NCI-H2029 treated with DMSO at 0.1 percent for 48 hours (cell line): ENCODE data around the gene NDC1.
"Not testable (repeated sequence)": the region's sequence is repeated elsewhere in the genome, so short reads cannot be mapped to it uniquely, and the experiment has no call there.

ENCODE experiments used
- DNase-seq: peaks from one replicate; lab custom pipeline; 2025; lab: John Stamatoyannopoulos, UW

NDC1 gene

DNA sequence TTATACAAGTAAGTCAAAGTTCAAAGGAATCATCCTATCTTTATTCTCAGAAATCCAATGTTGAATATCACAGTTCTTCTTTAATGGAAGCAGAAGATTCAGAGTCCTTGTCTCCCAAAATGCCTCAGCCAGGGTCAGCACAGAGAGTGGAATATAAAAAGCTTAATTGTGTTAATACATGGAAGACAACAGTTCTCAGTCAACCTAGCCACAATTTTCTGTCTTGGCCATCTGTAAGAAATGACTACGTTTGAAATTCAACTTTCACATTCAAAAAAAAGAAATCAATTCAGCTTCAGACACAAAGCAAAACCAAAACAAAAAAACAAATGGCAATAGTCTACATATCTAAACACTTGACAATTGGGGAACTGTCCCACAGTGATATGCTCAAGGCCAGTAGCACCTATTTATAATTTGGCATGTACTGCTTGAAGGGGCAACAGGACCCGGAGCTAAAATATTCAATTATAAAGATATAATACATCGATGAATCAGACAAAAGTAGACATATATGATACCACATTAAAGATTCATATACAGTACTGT, 71.8 kb downstream of the NDC1 start:
- DNase-seq = no peak

DNA sequence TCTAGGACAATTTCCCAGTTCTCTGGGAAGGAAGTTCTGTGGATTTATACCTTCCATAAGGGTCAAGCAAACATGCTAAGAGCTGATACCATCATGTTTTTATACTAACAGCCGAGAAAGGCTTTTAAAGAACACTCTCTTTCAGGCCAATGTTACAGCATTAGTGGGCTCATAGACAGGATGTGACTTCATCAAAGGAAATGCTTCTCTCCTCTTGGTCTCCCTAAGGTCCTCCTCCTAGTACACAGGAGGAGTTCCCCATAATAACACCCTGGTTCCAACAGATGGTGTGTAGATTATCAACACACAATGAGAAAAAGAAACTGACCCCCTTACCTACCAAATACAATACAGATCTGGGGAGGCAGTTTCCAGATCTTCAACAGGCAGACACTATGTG, 72.4 kb downstream of the NDC1 start:
- DNase-seq = no peak

- no peak for DNase-seq
Observed at GRCh38 chr1:53763911-53764310, 74.2 kb downstream of the NDC1 start.

- DNase-seq = no peak
Observed at GRCh38 chr1:53763461-53763860, 74.6 kb downstream of the NDC1 start.

GRCh38 chr1:53760497-53760896, 77.6 kb downstream of the NDC1 start:
- DNase-seq = not testable (repeated sequence)

- no peak for DNase-seq
Observed at GRCh38 chr1:53755874-53756273, 82.2 kb downstream of the NDC1 start.

- peak; percentile 63 for DNase-seq
Observed at GRCh38 chr1:53754484-53755312, 83.4 kb downstream of the NDC1 start.

DNA sequence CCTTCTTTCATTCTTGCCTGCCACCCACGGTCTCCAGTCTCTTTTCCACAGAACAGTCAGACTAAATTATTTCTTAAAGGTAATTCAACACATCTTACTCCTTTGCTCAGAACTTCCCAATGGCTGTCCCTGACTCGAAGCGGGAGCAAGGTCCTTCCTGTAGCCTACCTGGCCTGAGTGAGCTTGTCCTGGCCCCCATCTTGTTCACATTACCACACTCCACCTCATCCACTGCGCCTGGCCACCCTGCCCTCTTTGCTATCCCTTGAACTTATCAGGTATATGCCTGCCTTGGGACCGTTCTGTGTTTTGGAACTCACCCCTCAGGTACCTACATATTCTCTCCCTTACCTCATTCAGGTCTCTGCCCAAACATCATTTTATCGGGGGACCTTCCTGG, 85.8 kb downstream of the NDC1 start:
- DNase-seq = no peak

DNA sequence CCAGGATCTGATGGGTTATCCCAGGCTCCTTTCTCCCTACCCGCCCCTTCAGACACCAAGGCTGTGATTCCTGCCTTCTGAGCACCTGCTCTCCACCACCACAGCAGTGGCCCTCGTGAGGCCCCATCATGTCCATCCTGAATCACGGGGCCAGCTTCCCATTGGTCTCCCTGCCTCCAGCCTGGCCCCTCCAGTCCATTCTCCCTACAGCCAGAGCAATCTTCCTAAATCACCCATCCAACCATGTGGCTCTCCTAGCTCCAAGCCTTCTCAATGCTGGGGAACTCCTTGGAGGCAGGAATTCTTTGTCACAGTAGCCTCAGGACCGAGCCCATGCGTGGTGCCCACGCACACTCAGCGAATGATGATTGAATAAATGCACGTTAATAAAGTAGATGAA, 90.3 kb downstream of the NDC1 start:
- DNase-seq = no peak

GRCh38 chr1:53740621-53741105, 97.4 kb downstream of the NDC1 start:
- no peak for DNase-seq

- DNase-seq = peak; percentile 67
Observed at GRCh38 chr1:53739109-53739681, 98.9 kb downstream of the NDC1 start, which contains the start of gene GLIS1. GLIS1 (minus strand) TSS chr1:53739164; CDS start chr1:53738064, 1,100 bp downstream.

DNA sequence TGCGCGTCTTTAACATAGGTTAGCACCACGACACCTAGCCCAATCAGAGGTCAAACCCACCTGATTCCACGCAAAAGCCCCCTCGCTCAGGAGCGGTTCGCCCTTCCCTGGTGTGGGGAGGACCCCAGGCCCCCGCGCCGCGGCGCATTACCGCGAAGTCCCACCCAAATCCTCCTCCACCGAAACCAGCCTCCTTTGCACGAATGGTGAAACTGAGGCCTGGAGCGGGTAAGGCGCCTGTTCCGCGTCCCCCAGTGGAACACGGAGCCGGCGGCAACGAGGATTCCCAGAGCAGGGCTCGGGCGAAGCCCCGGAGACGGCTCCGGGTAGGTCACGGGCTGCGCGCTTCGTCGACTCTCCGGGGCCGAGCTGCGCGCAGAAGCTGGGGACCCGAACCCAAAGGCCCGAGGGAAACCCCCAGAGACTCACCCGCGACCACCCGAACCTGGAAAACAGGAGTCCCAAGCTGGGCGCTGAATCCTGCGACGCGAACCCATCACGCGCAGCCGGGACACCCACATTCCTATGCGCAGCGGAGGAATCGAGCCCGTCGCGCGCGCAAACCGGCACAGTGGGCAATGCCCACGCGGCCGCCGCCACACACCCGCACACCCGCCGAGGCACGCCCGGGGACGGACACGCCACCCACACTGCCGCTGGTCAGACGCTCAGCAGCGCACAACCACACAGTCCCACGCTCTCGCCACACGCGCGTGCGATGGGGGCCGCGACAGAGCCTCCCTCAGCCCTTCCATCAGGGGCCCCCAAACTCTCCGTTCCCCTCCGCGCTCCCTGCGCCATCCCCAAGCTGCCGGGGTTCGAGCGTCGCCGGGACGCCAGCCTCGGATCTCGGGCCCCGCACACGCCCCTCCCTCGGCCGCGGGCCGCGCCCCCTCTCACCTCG, 99.6 kb downstream of the NDC1 start:
- DNase-seq = no peak

GRCh38 chr1:53737648-53738204, 100.4 kb downstream of the NDC1 start:
- DNase-seq = no peak

DNA sequence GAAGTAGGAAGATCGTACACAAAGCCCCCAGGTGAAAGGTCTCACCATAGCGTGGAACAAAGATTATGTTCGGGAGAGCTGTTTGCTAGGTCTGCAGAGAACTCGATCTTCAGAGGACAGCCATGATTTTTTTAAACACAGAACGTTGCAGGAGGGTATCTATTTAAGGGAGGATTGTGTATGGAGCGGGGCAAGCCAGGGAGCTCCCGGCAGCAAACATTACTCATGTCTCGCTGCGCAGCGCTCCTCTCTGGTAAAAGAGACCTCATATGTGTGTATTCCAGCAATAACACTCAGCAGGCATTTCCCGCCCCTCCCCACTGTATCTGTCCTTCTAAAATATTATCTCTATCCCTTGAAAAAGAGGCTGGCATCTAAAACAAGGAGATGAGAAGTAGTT, 101.8 kb downstream of the NDC1 start:
- no peak for DNase-seq

DNA sequence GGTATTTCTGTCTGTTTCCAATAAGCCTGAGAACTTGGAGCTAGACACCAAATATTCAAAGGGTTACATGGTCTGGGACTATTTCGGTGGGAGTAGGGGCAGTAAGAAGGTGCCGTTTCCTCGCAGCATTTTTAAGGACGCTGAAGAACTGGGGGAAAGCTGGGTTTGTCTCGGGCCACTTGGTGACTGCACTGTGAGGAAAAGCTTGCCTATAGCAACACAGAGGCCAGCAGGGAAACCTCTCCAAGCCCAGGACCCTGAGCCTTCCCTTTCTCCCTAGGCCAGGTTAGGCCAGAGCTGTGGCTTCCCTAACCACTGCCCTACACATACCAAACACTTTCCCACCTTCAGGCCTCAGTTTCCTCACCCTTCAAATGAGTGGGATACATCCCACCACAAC, 102.4 kb downstream of the NDC1 start:
- no peak for DNase-seq

DNA sequence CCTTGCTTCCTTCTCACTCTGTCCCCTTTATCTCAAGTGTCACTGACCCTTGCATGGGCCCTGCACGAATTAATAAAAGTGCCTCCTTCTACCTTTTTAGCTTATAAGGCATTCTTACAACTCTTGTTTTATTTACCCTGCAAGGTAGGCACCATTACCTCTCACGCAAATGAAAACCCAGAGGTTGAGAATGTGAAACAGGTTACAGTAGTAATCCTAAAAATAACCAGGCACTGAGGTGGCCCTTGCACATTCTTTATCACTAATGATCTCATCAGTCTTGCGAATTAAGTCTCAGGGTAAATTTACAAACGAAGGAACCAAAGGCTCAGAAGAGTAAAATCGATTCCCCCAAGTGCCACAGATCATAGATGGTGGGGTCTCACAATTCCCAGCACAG, 102.8 kb downstream of the NDC1 start:
- DNase-seq = no peak

DNA sequence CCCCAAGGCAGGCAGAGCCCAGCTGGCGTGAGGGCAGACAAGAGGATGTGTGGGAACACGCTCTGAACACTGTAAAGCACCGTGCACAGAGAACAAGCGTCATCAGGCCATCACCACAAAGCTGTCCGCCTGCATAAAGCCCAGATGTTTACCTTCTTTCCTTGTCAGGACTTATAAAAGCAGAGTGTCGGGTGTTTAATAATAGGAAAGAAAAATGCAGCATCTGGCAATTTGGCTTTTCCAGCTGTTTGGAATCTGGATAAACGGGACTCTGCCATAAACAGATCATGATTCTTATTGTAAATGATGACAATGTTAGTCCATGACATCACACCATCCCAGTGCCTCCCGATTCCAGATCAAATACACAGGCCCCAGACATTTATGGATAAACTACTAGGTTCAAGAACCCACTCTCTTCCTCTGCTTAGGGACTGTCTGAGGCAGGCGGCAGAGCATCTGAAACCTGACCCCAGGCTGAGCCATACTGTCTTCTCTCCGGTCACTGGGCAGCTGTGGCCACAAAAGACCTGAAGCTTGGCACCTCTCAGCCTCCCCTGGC, 103.4 kb downstream of the NDC1 start:
- DNase-seq = peak; percentile 17

DNA sequence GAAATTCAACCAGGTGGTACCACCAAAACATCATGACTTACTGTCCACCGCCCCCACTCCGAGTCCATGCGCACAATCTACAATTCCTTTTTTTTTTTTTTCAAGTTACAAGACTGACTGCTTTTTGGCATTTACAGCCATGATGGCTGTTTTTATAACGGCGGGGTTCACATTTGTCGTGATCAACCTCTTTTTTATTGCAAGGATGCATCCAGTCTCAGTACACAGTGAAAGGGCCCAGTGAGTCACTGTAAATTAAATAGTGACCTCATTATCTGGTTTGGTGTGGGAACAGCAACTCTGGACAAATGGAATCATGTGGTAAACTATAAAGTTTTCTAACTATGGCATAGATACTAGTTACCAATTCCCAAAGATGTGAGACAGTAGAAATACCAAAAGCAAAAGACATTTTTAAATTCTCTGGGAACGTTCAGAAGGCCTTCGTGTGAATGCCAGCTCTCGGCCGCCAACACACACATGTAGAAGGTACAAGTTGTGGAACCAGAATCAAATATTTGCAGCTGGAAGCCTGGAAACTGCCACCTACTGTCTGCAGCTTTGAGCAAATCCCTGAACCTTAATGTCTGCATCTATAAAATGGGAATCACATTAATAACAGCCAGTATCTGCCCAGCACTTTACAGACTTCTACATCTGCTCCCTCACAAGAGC, 104.0 kb downstream of the NDC1 start:
- no peak for DNase-seq

GRCh38 chr1:53733447-53733931, 104.6 kb downstream of the NDC1 start:
- no peak for DNase-seq

GRCh38 chr1:53732912-53733317, 105.2 kb downstream of the NDC1 start:
- no peak for DNase-seq

DNA sequence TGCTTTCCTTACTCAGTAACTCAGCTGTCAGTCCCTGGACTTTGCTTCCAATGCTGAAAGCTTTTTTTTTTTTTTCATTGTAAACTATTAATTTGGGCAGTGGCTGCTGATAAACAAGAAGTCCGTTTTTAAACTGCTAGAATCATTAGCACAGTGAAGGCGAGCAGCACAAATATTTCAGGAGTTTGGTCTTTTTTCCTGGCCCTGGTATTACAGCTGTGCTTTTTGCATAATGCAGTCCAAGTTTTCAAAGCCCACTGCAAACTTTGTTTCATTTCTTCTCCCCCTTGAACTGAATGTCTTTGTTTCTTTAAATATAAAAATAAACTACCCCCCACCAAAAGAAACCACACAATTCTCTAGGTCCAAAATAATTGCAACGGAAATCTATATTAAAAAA, 105.7 kb downstream of the NDC1 start:
- DNase-seq = no peak
